C1 segment of cervical spinal cord (tissue), 14 donors: ENCODE measurements around the gene POLG.

ENCODE experiments used
- DNase-seq, 14 donors: peaks; one replicate each; lab custom pipeline; 2025; lab: John Stamatoyannopoulos, UW

Gene POLG

DNA sequence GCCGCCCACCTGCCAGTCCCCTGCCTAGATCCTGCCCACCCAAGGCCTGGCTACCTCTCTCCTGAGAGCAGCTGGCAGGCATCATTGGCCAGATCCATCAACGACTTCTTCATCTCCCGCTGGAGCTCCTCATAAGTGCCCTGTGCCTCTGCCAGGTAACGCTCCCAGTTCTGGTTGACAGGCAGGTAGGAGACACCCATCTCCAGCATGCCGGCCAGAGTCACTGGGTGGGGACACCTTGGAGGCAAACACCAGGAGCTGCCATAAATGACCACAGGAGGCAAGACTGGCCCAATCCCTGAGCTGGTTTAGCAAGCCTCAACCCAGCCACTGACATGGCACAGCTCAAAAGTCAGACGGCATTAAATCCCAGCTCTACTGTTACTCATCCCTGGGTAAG, 7.5 kb downstream of the POLG start:
- DNase-seq = no peak

DNA sequence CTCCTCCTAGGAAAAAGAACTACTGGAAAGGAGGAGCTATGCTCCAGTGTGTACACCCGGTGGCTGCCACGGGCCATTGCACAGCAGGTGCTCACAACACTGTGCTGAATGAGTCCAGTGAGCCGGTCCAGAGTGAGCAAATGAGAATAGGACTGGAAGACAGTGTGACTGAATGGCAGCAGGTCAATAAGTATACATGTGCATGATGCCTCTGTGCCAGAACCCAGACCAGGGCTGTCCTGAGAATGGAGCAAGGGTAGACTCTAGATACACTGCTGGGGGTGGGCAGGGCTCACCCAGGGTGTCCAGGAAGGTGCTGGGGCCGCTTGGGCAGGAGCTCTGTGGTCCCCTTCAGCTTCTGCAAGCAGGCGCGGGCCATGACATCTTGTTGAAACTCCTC, 8.3 kb downstream of the POLG start:
- DNase-seq = no peak

DNA sequence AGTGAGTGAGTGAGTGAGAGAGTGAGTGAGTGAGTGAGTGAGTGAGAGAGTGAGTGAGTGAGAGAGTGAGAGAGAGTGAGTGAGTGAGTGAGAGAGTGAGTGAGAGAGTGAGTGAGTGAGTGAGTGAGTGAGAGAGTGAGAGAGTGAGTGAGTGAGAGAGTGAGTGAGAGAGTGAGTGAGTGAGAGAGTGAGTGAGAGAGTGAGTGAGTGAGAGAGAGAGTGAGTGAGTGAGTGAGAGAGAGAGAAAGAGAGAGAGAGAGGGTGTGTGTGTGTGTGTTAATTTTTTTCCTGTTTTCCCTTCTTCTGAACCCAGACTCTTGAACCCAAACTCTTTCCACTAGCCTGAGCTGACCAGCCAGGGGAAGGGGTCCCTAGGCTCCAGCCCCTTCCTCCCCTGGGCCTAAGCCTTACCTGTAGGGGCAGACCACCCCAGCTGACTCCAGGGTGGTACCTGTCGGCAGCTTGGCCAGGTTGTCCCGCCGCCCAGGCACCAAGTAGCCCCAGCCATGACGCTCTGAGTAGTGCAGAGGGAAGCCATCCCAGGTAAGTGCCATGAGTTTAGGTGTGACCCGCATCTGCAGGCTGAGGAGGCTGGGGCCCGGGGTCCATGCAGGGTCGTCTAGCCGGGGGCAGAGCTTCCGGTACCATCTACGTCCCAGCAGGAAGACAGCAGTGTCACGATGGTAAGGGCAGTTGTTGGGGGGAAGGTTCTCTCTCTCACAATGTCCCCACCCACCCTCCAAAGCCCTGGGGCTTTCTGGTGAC, 9.4 kb downstream of the POLG start:
- DNase-seq = no peak

DNA sequence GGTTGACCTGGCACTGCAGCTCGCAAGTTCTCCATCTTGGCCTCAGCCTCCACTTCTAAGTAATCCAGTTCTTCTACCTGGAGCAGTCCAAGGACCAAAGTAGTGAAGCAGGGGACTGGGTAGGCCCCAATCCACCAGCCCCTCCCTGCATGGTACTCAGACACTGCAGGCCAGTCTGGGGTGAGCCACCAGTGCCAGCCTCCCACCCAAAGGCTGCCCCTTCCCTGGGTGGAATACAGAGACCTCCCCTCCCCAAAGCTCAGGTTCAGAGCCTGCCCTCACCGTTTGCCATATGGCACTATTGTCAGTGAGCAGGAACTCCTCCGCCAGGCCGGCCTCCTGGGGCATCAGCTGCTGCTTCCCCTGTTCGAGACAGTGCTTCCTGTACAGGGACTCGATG, 10.8 kb downstream of the POLG start:
- no peak for DNase-seq

DNA sequence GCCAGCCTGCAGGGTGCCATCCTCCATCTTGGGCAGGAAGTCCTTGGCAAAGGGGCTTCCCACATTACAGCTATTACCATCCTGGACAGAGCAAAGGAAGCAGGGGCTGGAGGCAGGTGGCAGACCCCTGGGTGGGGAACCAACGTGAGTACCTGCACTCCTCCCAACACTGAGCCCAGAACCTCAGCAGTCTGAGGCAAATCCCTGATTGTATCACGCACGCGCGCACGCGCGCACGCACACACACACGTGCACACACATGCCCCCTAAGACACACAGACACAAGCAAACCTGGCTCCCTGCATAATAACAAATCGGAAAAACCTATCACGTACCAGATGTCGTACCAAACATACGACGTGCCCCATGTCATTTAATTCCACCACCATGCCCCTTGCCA, 11.8 kb downstream of the POLG start:
- no peak for DNase-seq

DNA sequence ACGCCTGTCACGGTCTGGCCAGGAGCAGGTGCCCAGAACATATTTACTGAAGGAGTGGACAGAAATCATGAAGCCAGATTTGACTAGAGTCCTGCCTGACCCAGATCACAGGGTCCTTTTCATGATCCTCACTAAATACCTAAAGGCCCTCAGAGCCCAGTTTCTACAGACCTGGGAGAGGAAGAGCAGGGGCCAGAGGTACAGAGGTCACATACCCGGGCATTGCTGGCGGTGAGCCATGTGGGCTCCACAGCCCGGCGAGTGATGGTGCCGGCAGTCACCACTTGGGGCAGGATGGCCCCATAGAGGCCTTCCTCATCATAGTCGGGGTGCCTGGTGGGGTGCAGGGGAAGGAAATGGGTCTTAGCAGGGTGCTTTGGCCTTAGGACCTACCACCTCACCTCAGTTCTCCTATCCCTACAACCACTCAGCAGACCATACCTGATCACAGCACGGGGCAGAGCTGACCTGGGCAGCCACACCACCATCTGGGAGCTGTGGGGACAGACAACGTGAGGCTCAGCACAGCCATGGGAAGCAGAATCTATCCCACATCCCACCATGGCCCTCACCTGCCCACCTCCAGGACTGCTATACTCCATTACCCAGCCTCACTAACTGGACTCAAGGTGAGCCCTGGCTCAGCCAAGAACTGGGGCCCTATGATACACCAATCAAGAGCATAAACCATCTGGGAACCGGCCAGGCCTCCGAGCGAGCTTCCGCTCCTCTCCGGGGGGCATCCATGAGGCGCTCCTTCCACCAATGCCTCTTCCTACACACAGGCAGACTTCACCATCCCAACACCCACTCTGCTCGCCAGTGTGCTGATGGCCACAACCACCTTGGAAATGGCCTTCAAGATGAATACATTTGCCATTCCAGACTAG, 12.9 kb downstream of the POLG start:
- no peak for DNase-seq

DNA sequence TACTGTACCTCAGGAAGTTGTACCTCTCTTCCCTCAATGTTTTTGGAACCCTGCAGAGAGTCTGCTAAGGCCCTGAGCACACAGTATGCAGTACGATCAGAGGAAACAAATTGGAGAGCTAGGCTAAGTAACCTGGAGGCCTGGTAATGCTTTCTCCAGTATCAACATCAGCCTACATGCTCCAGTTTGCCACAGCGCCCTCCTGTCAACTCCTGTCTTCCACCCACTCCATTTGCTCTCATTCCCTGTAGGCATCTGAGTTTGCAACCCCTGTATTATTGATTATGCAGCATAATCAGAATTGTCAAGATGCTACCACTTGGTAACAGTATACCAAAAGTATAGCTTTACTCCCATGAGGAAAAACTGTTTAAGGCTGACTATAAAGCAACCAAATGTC, 14.4 kb downstream of the POLG start:
- DNase-seq = no peak

DNA sequence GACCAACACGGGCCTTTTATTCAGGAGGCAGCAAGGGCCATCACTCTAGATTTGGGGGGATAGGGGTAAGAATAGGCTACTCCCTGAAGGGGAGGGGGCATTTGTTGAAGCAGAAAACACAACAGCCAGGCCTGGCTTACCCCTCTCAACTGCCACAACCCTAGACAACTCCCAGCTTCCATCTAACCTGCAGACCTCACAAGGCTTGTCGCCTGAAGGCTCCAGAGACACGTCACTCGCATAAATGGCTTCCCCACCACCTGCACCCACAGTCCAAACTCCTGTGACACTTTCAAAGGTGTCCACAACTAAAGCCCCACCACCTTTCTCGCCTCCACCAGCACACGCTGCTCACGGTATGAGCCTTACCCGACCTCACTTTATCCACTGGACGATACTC, 14.9 kb downstream of the POLG start:
- no peak for DNase-seq

DNA sequence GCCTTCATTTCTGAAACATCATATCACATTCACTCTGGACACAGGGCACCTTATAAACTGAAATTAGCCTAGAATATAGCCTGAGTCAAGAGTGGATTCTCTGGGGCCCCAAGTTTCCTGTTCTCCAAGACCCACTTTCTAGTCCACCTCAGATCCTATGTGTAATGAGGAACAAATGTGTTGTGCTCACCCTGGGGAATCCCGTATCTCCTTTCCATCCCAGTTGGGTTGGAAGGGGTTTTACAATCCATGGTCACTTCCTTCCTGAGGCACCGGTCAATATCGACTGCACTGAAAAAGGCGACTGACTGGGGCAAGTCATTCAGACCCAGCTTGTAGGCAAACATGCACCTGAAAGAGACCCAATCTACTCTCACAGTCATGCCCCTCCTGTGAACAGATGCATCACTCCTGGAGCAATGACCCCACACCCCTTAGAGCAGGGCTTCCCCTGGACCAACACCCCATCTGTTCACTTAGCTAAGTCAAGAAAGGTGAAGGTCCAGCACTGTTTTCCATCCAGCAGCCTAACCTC, 17.4 kb downstream of the POLG start:
- DNase-seq = no peak

DNA sequence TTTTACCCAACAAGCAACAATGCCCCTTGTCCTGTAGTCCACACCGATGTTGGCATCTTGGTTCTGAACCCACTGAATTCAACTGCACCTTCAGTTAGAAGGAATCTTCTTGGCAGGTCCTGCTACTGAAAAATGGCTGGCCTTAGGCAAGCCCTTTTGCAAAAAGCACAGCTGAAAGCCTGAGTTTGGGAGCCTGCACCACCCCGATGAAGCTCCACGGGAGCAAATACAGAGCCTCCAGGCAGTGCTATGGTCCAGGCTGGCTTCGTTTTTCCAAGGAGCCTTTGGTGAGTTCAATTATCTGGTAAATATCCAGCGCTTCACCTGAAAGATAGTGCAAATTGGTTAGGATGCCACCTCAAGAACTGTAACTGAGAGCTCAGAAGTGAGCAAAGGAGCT, 18.1 kb downstream of the POLG start:
- no peak for DNase-seq

DNA sequence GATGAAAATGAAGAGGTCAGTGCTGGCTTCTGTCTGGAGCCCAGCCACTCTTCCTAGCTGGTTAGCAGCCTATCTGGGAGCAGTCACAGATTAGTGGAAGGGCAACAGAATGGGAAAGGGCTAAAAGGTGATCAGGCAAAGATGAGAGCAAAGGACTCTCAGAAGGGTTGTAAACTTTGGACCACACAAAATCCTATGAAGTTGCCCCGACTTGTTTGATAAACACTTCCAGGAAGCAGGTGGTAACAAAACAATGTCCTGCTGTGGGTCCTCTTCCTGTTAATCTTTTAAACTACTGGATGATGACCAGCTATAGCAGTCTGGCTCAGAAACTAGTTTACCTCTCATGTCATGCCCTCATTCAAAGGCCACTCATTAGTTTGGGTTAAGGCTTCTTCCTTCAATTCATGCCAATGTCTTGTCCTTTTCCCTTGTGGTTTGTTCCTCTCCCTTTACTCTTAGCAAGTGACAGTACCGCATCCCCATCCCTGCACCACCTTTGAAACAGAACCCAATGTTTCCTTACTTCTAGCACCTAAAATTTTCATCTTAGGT, 19.2 kb downstream of the POLG start:
- DNase-seq = no peak

DNA sequence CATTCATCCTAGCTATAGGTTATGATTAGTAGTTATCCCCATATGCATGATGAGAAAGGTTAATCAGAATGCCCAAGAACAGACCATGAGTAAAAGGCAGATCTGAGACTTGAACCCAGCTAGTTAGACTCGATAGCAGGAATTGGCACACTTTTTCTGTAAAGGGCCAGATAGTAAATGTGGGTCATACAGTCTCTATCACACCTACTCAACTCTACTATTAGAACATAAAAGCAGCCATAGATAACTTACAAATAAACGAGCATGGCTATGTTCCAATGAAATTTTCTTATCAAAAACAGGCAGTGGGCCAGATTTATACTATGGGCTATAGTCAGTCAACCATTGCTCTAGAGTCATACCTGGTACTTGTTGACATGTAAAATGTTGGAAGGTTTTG, 24.6 kb downstream of the POLG start:
- DNase-seq = no peak

DNA sequence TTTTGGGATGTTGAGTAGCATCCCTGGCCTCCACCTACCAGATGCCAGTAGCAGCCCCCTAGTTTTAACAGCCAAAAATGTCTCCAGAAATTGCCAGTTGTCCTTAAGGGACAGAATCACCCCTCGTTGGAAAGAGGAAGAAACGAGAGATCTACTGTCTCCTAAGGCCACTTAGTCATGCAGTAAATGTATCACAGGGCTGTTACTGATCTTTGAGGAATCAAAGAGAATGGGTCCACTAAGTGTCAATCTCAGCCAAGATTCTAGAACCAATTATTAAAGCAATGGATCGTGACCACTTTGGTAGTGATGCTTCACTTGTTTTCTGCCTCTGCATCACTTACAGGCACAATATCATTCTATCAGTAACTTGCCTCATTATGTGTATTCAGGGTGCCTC, 26.4 kb downstream of the POLG start:
- no peak for DNase-seq

DNA sequence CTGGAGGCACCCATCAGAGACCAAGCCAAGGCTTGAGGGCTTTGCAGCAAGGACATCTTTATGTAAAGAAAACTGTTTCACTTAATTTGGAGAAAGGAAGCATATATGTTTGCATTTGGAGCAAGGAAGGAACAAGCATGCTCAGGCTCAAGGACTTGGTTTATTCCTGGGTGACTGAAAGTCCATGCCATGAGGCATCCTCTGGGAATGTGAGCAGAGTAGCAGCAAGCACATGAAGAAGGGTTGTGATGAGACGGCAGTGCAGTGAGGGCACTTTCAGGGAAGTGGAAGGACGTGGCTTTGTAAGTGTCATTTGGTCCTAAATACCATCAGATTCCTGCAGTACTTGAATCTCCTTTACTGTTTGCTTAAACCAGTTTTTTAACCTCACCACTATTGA, 26.8 kb downstream of the POLG start:
- no peak for DNase-seq

DNA sequence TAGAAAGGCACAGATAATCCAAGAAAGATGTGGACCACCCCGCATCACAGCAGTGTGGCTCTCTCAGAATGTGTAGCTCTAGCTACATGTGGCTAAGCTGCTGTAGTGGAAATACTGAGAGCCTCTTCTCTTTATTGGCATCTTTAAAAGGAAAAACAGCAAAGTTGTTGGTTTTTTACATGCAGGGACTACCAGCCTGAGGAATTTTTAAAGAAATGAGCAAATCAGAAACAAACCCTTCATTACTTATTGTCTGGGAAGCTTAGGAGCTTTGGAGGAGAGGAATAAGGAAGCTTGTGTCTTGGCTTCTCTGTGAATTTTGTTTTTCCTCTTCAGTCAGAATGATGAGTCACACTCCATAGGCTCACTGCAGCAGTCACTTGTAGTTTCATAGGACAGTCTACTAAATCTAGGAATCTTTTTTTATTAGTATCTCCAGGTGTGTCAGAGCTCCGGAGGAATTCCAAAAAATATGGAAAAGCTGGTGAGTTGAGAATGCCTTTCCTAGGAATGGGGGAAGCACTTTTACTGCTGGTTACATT, 27.5 kb downstream of the POLG start:
- DNase-seq = no peak

DNA sequence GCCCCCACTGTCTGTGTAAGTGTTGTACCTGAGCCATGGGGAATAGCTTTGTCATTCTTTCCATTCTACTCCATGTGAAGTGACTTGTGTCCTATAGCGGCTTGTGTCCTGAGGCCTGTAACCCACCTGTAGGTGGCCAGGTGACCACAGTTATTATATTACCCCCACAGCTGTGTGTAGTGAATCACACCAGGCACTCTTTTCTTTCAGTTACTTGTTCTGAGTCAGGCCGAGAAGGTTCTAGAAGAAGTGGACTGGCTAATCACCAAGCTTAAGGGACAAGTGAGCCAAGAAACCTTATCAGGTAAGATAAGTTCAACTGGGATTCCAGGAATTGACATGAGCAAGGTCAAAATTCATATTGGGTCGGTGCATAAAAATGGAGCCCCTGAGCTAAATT, 29.2 kb downstream of the POLG start:
- no peak for DNase-seq

DNA sequence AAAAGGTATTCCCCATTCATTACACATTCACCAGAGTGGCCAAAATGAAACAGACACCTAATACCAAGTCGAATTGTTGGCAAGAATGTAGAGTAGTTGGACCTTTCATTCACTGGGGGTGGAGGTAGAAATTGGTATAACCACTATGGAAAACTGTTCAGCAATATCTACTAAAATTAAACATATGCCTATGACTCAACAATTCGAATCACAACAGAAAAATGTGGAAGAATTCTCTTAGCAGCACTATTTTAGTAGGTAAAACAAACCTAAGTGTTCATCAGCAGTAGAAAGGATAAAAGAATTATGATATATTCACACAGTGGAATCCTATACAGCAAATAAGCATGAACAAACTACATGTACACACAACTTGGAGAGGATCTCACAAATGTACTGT, 30.6 kb downstream of the POLG start:
- DNase-seq = no peak

DNA sequence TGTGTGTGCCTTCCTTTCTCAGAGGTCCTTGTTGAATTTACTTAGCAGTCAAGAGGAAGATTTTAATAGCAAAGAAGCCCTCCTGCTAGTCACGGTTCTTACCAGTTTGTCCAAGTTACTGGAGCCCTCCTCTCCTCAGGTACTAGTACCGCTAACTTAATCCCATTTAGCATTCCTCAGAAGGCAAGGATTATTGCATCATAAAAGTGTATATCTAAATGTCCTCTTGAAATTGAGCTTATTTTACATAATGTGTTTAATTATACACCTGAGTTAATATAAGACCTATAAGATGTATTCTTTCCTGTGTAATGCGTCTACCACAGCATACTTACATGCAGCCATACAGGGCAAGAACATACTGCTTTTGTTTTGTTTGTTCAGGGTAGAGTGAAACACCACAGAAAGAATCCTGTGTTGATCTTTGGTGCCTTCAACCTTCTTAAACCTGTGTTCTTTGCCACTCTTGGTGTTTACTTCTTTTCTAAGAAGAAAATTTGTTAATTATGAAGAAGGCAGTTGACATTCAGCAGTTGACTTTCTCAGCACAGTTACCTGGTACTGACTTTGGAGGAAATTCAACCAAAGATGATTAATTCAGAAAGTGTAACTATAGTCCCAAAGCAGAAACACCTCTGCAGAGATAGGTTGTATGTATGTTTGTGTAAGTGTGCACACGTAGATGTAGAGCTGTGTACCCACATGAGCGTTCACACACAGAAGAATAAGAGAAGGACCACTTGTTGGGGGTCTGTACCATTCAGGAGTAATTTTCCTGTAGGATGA, 33.1 kb downstream of the POLG start:
- no peak for DNase-seq

DNA sequence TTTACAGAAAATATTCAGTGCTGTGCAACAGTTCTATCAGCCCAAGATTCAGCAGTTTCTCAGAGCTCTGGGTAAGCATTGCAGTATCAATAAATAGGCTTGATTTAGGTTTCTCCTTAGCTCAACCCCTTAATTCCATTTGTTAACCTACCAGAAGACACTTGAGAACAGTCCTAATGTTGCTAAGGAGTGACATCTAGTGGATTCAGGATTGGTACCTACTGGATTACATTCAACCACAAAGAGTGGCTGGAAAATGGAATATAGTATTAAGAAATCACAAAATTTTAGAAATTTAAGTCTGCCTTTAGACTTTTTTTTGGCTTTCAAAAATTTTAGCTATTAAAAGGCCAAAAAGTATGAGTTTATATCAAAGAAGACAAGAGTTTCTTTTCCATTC, 34.7 kb downstream of the POLG start:
- no peak for DNase-seq

DNA sequence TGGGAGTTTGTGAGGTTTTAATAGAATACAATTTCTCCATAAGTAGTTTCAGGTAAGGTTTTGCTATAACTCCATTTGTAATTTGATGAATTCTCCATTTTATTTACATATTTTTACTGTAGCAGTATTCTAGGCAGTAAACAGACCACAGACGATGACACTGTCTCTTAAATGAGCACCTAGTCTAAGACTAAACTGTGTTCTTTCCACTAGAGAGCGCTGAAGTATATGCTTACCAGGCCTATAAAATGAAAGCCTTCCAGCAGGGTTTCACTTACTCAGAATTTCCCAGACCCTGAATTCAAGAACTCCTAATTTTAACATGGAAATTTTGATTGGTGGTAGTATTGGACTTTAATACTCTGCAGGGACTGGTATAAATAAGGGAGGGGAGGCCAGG, 41.6 kb downstream of the POLG start:
- no peak for DNase-seq

DNA sequence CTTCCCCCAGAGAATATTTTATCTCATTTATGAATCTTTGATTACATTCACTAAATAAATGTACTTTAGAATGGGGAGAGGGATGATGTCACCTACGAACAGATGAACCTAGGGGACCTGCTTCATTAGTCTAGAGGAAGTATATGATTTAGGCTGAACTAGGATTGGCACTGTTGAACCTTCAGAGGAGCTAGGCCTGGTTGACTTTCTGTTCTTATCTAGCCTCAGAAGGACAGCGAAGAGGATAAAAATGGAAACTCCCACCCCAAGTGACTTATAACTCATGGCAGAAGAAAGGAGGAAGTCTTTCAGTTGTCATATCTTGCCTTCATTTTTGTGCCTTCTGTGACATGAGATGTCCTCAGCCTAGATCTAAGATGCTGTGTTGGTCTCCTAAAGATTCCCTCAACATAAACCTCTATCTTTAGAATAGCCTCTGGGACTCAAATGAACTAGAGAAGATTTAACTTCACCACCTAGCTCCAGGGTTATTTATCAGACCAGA, 42.6 kb downstream of the POLG start:
- no peak for DNase-seq
